Measurements from ENCODE around the gene PET100. TPM values are rescaled to one million over a fixed set of nuclear protein-coding genes. Genes with fewer than 3 reads are reported as not detected.
A peak's percentile ranks its signal among the peaks of the same experiment; 100 is the strongest.

PET100 gene
- total and polyA plus RNA-seq, 10 of the 15 experiments (the other 5 are each of a cell fraction or from before 2014, with no cell fraction given): 47.0 to 462 (median 126) TPM

GRCh38 chr19:7595466-7596133, 34.0 kb upstream of the PET100 start, which contains the start of gene CAMSAP3 (continued):
- TF ChIP-seq PKNOX1 (IDR thresholded peaks at IDR 0.05) (no peak), GABPA (IDR thresholded peaks at IDR 0.05; ENCODE audit: low read depth) (no peak), ATF3 (IDR thresholded peaks at IDR 0.05; ENCODE audit: borderline replicate concordance, extremely low read depth, low read depth, low read length) (no peak), NFYA (IDR thresholded peaks at IDR 0.05; ENCODE audit: borderline replicate concordance, low read depth, low read length) (no peak), NKRF (conservative IDR thresholded peaks at IDR 0.05) (no peak), TCF3 (IDR thresholded peaks at IDR 0.05; ENCODE audit: borderline replicate concordance, insufficient read depth, low read depth, low read length) (0 out of 2 replicates have a peak, but pooled peaks have one; percentile 11)

Data from GM12878 (cell line).